Calu3 (cell line): ENCODE data around the gene RBL2. TPM values are rescaled to one million over a fixed set of nuclear protein-coding genes. Genes with fewer than 3 reads are reported as not detected.

ENCODE experiments used
- BruUV-seq: library from RNA; stranded (reverse); fragments of 400-500 nt; replicated peaks from 2 replicates; lab custom pipeline; 2021; lab: Mats Ljungman, UMichigan
- CTCF ChIA-PET: fragments of 300-600 bp; sonication (Branson Sonifier 250); formaldehyde crosslinking; loops from one replicate; lab custom pipeline; 2022; ENCODE audit warnings: antibody characterized with exemption; lab: Charles Lee
- DNase-seq: peaks from one replicate; pipeline ENCODE4 v3.0.0; 2022
- H3K27ac Mint-ChIP-seq: one replicate; pipeline ENCODE4 v1.8.0; 2022; ENCODE audit warnings: mixed read lengths; ENCODE audit not compliant: unreplicated experiment
- H3K27me3 Mint-ChIP-seq: one replicate; pipeline ENCODE4 v1.8.0; 2022; ENCODE audit warnings: mixed read lengths; ENCODE audit not compliant: unreplicated experiment
- H3K36me3 Mint-ChIP-seq: one replicate; pipeline ENCODE4 v1.8.0; 2022; ENCODE audit warnings: mild to moderate bottlenecking, moderate library complexity, mixed read lengths; ENCODE audit not compliant: insufficient read depth, unreplicated experiment
- H3K4me1 Mint-ChIP-seq: one replicate; pipeline ENCODE4 v1.8.0; 2022; ENCODE audit warnings: mild to moderate bottlenecking, low read depth, mixed read lengths; ENCODE audit not compliant: unreplicated experiment
- H3K4me3 Mint-ChIP-seq: one replicate; pipeline ENCODE4 v1.8.0; 2022; ENCODE audit warnings: mild to moderate bottlenecking, low read depth, moderate library complexity, mixed read lengths; ENCODE audit not compliant: unreplicated experiment
- H3K9me3 Mint-ChIP-seq: one replicate; pipeline ENCODE4 v1.8.0; 2022; ENCODE audit warnings: low read depth, mixed read lengths; ENCODE audit not compliant: unreplicated experiment
- CTCF ChIP-seq: fragments of 200-600 bp; IDR thresholded peaks from one replicate; pipeline ENCODE4 v1.8.0; 2022; ENCODE audit warnings: antibody characterized with exemption; ENCODE audit not compliant: unreplicated experiment
- intact Hi-C: fragments of 100-400 bp; cut with micrococcal nuclease; formaldehyde crosslinking; loops from one replicate; pipeline ENCODE4 v1.10.0; 2022; ENCODE audit not compliant: unreplicated experiment
- total RNA-seq: library from RNA; stranded (reverse); gene quantifications from 2 replicates; pipeline ENCODE4 v1.2.3, GENCODE V29; 2022

Gene RBL2
- total RNA-seq, 1 experiment from 2014 or later = 62.8 TPM

- no TSS peak for BruUV-seq
- Mint-ChIP-seq H3K36me3 (no peaks in the 10 kb centered on the region), H3K27me3 (peaks cover 47% of the 10 kb centered on the region)
Observed at GRCh38 chr16:53528797-53529196, 94.5 kb downstream of the RBL2 start.

GRCh38 chr16:53529513-53529912 is 95.2 kb downstream of the RBL2 start:
- Mint-ChIP-seq H3K27me3 (peaks cover 41% of the 10 kb centered on the region), H3K4me3 (no peak overlapping the region), H3K4me1 (no peaks in the 10 kb centered on the region), H3K36me3 (no peaks in the 10 kb centered on the region), H3K27ac (no peak overlapping the region), H3K9me3 (no peaks in the 10 kb centered on the region)
- no TSS peak for BruUV-seq
- CTCF ChIA-PET = interaction anchor here (0.8 kb wide), 1 partner anchor 20 kb away, joined by 3 read pairs; no protein-coding TSS in a partner anchor
- no peak for DNase-seq
- TF ChIP-seq CTCF = no peak
- intact Hi-C loops = no loop called here

More at GRCh38 chr16:53528797-53529196, 94.5 kb downstream of the RBL2 start:
- Mint-ChIP-seq H3K4me3 (no peak overlapping the region), H3K27ac (no peak overlapping the region), H3K4me1 (no peaks in the 10 kb centered on the region), H3K9me3 (no peaks in the 10 kb centered on the region)
- no peak for TF ChIP-seq CTCF
- no peak for DNase-seq
- CTCF ChIA-PET = no interaction called here
- intact Hi-C loops = no loop called here

GRCh38 chr16:53530046-53530445 is 95.8 kb downstream of the RBL2 start:
- Mint-ChIP-seq H3K27me3 (peaks cover 41% of the 10 kb centered on the region), H3K36me3 (no peaks in the 10 kb centered on the region), H3K4me3 (no peak overlapping the region), H3K4me1 (no peaks in the 10 kb centered on the region), H3K9me3 (no peaks in the 10 kb centered on the region), H3K27ac (no peak overlapping the region)
- CTCF ChIA-PET = interaction anchor here (0.8 kb wide), 1 partner anchor 20 kb away, joined by 3 read pairs; no protein-coding TSS in a partner anchor
- no peak for TF ChIP-seq CTCF
- DNase-seq = no peak
- intact Hi-C loops = no loop called here
- BruUV-seq = no TSS peak

GRCh38 chr16:53530741-53531140 is 96.5 kb downstream of the RBL2 start:
- no TSS peak for BruUV-seq
- H3K9me3 Mint-ChIP-seq = no peaks in the 10 kb centered on the region
- no peak for TF ChIP-seq CTCF
- H3K27ac Mint-ChIP-seq = no peak overlapping the region
- intact Hi-C loops = no loop called here
- no peak for DNase-seq
- CTCF ChIA-PET = no interaction called here
- no peaks in the 10 kb centered on the region for H3K4me1 Mint-ChIP-seq
- no peaks in the 10 kb centered on the region for H3K36me3 Mint-ChIP-seq
- H3K4me3 Mint-ChIP-seq = no peak overlapping the region
- H3K27me3 Mint-ChIP-seq = peaks cover 38% of the 10 kb centered on the region
